Colon (tissue), 2 donors: ENCODE data around the gene ANGPTL2.
"Not testable (repeated sequence)": the region's sequence is repeated elsewhere in the genome, so short reads cannot be mapped to it uniquely, and the experiment has no call there.

Experiments used
- FAIRE-seq: peaks from 2 replicates; lab custom pipeline; 2012; peaks lifted over from hg19 to GRCh38; lab: Jason Lieb, UNC
- donor health status: control.
- donor health status: control.

Gene ANGPTL2

GRCh38 chr9:127154390-127155191 is 32.2 kb upstream of the ANGPTL2 start:
- FAIRE-seq: no peak

- no peak for FAIRE-seq
These were observed 31.6 kb upstream of the ANGPTL2 start for GRCh38 chr9:127154003-127154389.

- FAIRE-seq: no peak
These were observed 31.1 kb upstream of the ANGPTL2 start for GRCh38 chr9:127153501-127153900.

- FAIRE-seq: no peak
These were observed 27.3 kb upstream of the ANGPTL2 start for GRCh38 chr9:127149463-127150390.

- FAIRE-seq: no peak
These were observed 26.6 kb upstream of the ANGPTL2 start for GRCh38 chr9:127149010-127149409.

- no peak for FAIRE-seq
These were observed 25.6 kb upstream of the ANGPTL2 start for GRCh38 chr9:127148014-127148413.

- no peak for FAIRE-seq
These were observed 24.8 kb upstream of the ANGPTL2 start for GRCh38 chr9:127147251-127147650.

- not testable (repeated sequence) for FAIRE-seq
These were observed 24.4 kb upstream of the ANGPTL2 start for GRCh38 chr9:127146841-127147240.

- FAIRE-seq: no peak
These were observed 22.4 kb upstream of the ANGPTL2 start for GRCh38 chr9:127144670-127145445.

- no peak for FAIRE-seq
These were observed 21.6 kb upstream of the ANGPTL2 start for GRCh38 chr9:127143920-127144465.

- FAIRE-seq: no peak
These were observed 20.6 kb upstream of the ANGPTL2 start for GRCh38 chr9:127142931-127143464.

GRCh38 chr9:127142291-127142690 is 19.9 kb upstream of the ANGPTL2 start:
- no peak for FAIRE-seq

- no peak for FAIRE-seq
These were observed 18.6 kb upstream of the ANGPTL2 start for GRCh38 chr9:127140842-127141675.

GRCh38 chr9:127140181-127140580 is 17.7 kb upstream of the ANGPTL2 start:
- FAIRE-seq: no peak

- no peak for FAIRE-seq
These were observed 17.3 kb upstream of the ANGPTL2 start for GRCh38 chr9:127139775-127140174.

- no peak for FAIRE-seq
These were observed 16.8 kb upstream of the ANGPTL2 start for GRCh38 chr9:127139071-127139731.

- no peak for FAIRE-seq
These were observed 16.0 kb upstream of the ANGPTL2 start for GRCh38 chr9:127138444-127138843.

- no peak for FAIRE-seq
These were observed 15.4 kb upstream of the ANGPTL2 start for GRCh38 chr9:127137640-127138360.

GRCh38 chr9:127136880-127137639 is 14.6 kb upstream of the ANGPTL2 start:
- FAIRE-seq: no peak
